HG03565 (cell line): ENCODE data around the gene TIMM10B.

Source experiments
- ATAC-seq: cut with Tn5 transposase; IDR thresholded peaks from one replicate; pipeline ENCODE4 v1.9.1; 2021; ENCODE audit warnings: mild to moderate bottlenecking, moderate library complexity; ENCODE audit not compliant: unreplicated experiment

TIMM10B gene

DNA sequence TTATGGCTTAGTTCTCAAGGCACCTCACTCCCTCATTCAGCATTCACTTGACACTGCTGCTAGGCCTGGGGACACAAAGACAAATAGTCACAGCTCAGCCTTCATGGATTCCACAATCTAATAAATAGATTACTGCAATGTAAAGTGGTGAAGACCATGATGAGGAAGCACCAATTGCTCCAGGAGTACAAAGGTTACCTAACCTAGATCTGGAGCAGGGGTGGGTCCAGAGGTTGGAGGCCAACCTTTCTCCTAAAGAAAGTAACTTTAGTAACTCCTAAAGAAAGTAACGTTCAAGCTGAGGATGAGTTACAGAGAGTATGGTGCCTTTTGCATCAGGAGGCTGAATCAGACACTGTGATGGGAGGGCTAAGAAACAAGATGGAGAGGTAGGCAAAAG lies 11.7 kb upstream of the TIMM10B start:
- no peak for ATAC-seq

DNA sequence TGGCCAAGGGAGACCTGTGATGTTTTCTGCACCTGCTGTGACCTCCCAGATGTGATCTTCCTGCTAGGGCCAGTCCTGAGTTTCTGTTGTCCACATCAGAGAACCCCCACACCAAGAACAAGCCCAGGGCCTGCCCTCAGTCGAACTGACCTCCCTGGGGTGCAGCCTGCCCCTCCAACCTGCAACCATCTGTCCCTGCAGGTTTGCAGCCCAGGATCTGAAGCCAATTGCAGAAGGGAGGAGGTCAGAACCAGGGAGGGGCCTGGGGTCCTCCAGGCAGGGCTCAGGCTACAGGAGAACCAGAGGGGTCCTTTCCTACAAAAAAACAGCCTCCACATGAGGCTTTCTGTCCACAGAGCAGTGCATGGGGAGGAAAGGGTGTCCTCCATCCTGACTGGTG lies 8.4 kb upstream of the TIMM10B start:
- ATAC-seq = no peak

DNA sequence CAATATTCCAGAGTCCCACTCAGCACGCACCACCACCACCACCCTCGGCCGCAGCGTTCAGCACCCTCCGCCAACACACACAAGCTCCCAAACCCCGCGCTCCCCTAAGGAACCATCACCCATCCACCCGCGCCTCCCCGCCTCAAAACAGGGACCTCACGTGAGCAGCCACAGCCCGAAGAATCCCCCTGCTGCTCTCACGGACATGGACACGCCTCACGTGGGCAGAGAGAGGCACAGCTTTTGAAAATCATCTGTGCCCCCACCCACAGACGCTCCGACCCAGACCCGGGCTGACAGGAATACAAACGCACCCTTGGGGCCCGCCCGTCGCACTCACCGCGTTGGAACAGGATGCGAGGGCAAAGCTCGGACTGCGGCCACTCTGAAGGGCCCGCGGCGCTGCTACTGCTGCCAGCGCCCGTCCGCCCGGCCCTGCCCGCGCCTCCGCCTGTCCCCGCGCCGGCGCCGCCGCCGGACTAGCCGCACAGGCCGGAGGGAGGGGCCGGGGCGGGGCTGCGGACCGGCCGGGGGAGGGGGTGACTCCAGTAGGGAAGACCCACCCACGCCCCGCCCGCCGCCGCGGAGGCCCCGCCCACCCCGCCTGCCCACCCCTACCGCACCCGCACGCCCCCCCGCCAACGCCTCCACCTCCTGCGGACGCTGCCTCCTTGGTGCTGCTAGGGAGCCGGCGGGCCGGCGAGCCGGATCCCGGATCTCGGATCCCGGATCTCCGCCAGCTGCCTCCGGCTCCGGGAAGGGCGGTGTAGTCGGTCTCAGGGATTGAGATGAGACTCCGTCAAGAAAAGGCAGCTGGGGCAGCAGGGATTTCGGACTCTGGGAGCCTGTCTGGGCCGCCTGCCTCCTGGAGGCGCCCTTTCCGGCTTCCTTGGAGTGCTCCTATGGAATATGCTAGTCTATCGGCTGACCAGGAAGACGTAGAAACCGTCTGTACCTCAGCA lies 7.6 kb upstream of the TIMM10B start, which contains the start of gene TRIM3:
Gene TRIM3, minus strand, starts transcription at position 491 of the 962 bp plus-strand sequence. CDS start 8,246 bp downstream, outside the sequence.
- no peak for ATAC-seq

DNA sequence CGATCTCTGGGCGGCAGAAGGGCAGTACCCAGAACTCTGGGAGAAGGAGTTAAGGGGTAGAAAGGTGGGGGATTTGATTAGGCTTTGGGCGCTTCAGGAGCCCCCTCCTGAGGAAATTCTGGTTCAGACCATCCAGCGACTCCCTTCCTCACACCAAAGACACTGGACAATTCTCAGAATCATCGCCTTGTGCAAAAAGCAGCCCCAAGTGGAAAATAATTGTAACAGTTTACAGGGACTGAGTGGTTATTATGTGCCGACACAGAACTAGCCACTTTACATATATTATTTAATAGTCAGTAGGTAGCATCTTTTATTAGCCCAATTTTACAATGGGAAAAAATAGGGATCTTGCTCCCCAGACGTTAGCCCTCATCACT lies 6.9 kb upstream of the TIMM10B start:
- no peak for ATAC-seq

DNA sequence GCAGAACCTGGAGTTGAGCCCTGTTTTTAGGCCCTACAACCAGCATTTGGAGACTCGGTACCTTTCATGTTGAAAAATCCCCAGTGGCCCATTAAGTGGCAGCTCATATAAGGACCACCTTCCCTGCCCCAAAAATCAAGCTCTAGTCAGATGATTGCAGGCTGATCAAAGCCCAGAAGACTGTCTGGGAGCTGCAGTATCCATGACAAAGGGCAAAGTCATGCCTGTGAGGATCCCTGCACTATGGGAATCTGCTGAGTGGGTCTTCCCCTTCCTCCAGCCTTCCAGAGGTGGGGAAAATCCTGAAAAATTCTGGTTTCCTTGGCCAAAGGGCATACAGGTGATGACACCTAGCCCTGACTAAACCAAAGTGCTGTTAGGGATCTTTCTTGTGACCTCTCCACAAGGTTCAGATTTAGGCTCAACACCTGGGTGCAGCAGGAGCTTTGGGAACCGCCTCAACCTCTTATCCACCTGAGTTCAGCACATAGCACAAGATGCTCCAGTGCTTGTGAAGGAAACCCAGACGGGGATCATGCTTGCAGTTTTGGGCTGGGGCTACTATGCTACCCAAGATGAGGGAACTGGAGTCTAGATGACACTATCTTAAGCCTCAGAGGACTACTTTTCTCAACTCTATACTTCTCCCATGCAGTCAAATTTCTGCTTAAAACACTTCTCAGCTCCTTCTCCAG lies 6.3 kb upstream of the TIMM10B start:
- ATAC-seq = no peak

DNA sequence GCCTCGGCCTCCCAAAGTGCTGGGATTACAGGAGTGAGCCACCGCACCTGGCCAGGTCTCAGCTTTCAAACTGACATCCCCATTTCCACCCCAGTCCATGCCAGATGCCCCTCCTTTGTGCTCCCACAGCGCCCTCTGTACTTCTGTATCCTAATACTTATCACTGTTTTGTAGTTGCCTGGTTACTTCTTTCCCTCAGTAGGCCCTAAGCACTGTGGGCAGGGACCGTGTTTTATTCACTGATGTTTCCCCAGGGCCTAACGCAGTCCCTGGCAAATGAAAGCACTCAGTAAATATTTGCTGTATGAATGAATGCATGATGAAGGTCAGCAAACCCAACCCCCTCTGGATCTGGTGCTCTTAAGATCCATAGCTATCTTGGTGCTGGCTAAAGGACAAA lies 5.4 kb upstream of the TIMM10B start:
- ATAC-seq = no peak

DNA sequence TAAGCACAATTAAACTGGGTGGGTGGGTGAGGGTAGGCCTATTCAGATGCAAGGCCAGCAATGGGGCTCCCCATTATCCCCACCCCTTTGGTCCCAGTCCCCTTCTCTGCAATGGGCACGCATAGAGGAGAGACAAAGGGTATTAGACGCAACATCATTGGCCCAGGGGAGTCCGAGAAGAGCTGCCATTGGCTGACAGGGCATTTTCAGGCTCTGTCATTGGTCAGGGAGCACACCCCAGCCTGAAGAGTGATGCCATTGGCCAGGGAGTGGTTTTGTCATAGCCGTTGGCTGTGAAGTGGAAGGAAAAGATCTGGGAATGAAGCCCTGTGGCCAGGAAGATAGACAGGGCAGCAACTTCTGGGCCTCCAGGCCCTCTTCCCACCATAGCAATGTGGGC lies 4.7 kb upstream of the TIMM10B start:
- ATAC-seq = no peak

DNA sequence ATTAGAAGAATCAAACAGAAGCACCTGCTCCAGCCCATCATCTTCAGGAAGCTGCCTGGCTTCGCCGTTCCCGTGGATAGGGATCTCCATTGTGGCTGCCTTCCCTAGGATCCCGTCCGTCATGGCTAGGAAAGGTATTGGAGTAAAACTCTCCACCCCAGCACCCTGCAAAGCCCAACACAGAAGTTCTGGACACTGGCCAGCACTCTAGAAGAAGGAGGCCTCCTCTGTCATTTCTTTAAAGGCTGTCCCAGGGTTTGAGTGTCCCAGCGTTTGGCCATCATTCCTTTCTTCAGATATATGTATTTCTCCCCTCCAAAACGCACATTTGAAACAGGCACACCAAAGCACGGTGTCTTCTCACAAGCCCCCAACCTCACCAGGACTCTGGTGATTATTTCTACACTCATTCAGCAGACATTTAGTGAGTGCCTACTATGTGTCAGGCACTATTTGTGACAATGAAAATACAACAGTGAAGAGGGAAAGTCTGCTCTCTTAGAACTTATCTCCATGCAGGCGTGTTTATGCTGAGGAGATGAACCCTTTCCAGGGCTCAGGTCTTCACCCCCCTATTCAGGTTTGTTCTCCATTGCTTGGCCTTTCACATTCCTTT lies 894 bp upstream of the TIMM10B start:
- no peak for ATAC-seq

DNA sequence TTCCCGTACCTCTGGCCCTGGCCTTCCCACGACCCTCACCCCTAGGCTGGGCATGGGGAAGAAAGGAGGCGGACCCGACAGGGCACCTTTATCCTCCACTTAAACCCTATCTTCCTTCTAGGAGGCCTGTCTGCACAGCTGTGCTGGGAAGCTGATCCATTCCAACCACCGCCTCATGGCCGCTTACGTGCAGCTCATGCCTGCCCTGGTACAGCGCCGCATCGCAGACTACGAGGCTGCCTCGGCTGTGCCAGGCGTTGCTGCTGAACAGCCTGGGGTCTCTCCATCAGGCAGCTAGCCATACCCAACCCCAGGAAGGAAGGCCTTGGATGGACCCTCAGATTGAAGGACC lies 599 bp downstream of the TIMM10B start:
- ATAC-seq = no peak

DNA sequence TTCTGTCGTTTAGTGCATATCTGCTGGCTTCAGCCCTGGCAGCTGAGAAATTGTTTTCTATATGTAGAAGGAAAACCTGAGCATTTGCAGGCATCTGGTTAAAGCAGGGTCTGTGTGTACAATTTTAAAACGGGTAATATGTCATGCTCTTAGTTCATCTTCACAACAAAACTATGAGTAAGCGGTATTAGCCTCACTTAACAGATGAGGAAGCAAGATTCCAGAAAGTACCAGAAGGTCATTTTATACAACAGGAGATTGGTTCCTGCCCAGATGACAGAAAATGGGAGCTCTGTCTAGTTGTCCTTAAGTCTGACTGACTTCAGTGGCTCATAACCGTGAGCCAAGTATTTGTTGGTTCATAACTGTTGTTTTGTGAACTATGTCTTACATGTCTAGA lies 1.1 kb downstream of the TIMM10B start:
- no peak for ATAC-seq

DNA sequence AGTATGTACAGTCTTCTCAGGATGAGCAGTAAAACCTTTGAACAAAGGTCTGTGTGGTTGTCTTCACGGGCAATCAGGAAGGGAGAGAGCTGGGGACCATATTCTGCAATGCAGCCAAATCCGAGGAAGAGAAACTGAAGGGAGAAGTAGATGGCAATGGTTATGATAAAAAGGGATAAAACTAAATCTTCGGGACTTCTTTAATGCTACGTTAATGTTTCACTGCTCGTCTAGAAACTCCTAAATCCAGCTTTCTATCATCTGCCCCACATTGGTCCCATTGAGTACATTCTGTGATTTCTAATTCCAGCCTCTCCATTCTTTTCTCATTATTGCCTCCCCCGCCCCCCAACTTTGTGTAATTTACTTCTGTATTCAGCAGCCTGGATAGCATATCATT lies 1.7 kb downstream of the TIMM10B start:
- no peak for ATAC-seq

DNA sequence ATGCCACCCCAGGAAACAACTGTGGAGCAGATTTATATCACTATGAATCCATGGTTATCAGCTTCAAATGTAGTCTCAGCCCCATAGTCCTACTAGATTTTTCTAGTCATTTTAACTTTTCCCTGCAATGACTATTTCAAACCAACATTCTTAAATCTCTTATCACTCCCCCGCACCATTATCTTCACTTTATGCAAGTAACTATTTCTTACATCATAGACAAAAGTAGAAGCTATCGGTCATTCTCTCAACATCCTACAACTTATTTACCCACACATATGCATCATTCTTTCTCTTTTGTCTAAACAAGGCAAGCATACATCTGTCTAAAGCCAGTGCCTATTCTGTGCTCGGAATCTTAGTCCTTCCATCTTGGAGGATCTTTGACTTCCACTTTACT lies 4.4 kb downstream of the TIMM10B start:
- ATAC-seq = no peak

DNA sequence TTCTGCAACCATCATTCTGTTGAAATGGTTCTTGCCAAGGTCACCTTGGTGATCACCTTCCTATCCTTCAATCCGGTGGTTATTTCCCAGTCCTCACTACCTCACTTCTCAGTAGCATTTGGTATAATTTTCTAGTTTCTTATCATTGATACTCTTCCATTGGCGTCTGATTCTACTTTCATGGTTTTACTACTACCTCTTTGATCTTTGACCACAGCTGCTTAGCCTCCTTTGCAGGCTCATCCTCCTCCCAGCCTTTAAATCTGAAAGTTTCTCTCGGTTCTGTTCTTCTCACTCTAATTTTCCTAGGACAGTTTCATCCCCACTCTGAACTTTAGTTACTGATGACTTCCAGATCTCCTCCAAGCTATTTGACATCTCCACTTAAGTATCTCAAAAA lies 5.0 kb downstream of the TIMM10B start:
- ATAC-seq = no peak

DNA sequence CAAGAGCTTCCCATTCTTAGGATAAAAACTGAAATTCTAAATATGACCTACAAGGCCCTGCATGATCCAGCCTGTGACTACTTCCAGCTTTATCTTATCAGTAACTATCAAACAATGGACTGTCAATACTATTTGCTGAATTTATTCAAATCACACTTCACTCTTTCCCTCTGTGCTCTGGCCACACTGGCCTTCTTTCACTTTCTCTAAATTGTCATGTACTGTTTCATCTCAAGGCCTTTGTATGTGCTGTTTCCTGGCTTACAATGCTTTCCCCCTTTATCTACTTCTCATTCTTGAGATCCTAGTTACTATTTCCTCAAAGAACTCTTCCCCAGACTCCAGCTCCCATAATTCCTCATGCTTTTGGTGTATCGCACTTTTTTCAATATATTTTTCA lies 5.6 kb downstream of the TIMM10B start:
- no peak for ATAC-seq

DNA sequence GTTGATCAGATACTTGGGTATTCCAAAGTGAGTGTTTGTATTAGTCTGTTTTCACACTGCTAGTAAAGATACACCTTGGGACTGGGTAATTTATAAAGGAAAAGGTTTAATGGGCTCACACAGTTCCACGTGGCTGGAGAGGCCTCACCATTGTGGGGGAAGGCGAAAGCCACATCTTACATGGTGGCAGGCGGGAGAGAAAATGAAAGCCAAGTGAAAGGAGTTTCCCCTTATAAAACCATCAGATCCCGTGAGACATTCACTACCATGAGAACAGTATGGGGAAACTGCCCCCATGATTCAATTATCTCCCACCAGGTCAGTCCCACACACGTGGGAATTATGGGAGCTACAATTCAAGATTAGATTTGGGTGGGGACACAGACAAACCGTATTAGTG lies 7.0 kb downstream of the TIMM10B start:
- ATAC-seq = no peak

DNA sequence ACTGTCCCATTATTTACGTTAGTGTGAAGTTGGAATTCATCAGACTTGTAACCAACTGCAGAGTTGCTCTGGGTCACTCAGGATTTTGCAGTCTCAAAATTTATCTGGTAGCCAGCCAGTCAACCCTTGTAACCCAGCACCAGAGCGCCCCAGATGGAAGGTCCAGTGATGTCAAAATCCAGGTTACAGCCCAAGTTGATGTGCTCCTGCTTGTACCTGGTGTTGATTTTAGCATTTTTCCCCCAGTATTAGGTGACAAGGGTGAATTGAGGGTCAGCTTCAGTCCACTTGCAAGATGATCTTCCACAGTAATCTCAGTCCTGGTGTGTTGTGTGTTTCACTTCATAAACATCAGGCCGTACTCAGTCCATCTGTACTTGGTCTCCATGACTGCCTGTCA lies 7.5 kb downstream of the TIMM10B start:
- ATAC-seq = no peak

DNA sequence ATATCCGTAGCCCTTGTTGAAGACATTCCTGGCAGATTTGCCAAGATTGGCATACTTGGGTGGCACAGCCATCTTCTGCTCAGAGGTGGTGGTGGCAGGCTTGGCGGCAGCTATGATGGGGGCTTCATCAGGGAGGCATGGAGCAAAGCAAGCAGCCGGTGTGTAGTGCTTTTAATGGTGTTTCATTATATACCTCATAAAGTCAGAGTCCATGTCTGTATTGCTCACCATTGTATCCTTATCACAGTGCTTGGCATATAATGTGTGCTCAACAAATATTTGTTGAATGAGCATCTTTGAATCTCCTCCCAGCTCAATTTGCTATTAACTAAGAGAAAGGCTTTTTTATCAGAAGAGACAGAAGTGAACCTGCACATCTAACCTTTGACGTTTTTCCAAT lies 8.0 kb downstream of the TIMM10B start:
- no peak for ATAC-seq

DNA sequence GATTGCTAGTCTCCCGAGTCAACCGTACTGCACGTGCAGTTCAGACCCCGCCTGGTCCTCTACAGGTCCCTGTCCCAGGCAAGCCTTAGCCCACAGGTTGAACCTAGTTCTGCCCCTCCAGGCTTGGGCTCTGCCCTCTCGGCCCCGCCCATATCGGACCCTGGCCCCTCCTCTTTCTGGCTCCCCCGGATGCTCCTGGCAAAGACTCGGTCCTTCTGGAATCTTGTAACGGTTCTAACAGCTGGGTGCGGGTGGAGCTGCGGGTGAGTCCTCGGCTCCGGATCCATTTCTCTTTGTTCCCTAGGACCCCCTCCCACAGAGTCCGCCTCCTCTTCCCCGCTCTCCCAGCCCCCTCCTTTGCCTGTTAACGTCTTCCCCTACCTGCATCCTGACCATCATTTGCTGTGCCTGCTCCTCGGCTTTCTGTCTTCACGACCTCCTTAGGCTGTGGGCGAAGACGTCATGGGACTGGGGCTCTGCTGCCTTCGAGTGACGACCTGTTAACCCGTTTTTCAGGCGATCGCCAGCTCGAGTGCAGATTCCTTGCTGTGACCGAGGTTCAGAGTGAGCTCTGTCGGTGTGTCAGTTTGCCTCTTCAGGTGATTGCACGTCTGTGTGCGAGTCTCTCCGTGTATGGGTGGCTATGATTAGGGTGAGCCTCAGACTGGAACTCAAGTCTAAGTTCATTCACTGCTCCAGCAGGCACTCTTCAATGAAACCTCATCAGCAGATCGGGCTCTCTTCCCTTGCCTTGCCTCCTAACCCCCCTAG lies 16.0 kb downstream of the TIMM10B start, which contains the start of gene DNHD1:
Gene DNHD1, plus strand, starts transcription at position 212 of the 771 bp plus-strand sequence. CDS start 936 bp downstream, outside the sequence.
- no peak for ATAC-seq

DNA sequence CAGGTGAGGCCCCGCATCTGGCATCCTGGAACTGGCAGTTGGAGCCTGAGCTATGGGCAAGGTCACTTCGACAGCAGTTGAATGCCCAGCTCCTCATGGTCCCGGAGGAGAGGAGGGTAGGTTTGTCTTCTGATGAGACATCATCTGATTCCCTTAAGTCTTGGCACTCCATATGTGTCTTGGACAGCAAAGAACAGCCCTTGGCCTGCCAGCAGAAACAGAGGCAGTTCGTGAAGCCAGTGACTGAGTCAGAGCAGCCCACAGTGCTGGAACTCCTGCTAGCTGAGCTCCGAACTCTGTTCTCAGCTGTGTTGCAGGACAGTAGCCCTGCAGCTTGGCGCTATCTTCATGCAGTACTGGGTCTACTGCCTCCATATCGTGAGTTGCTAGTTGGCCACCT lies 16.8 kb downstream of the TIMM10B start:
- ATAC-seq = no peak

DNA sequence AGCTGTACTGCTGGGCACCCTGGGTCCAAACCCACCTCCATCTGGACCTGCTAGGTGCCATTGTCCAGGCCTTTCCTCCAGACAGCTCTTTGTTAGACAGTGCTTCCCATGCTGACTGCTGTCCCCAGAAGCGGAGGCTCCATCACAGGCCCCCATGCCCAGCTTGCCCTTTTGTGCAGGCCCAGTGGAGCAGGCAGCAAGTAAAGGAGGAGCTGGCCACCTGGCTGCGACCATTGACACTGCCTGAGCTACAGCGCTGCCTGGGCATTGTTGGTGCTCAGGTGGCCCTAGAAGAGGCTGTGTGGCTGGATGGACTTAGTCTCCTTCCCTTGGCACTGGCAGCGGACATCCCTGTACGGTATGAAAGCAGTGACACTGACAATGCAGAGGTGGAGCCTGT lies 17.2 kb downstream of the TIMM10B start:
- ATAC-seq = no peak

DNA sequence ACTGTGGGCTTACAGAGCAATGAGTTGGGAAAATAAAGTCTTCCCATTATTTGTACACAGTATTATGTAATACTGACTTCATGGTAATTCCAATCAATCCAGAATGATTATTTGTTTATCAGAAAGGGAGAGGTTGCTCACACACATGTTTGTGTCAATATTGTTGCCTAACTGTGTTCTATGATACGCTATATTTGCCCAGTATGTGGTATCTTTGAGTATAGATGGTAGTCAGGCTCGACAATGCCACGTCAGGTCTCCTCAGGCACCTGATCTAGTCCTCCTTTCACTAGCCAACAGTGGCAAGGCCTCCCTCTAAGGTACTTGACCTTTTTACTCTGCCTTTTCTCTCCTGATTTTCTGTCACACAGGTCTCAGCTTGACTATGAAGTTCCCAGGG lies 21.1 kb downstream of the TIMM10B start:
- ATAC-seq = no peak
